ENCODE measurements around the gene BHLHA15. TPM values are rescaled to one million over a fixed set of nuclear protein-coding genes. Genes with fewer than 3 reads are reported as not detected.

The BHLHA15 gene
- polyA plus RNA-seq, 1 donor (not counting 4 experiments of a cell fraction or from before 2014, with no cell fraction given): not detected

- Histone ChIP-seq H3K4me1 (ENCODE audit: control insufficient read depth, extremely low read depth, insufficient read depth, low read length) (no peaks in the 10 kb centered on the region), H4K20me1 (ENCODE audit: control insufficient read depth, extremely low read depth, insufficient read depth, low read length) (no peaks in the 10 kb centered on the region), H3K9ac (ENCODE audit: control insufficient read depth, extremely low read depth, insufficient read depth, low read length) (no peak overlapping the region), H3K4me3 (ENCODE audit: control insufficient read depth in 2 of 3, extremely low read depth in 1 of 3, insufficient read depth in 2 of 3, low read depth in 1 of 3, low read length in 3 of 3) (no peak overlapping the region), H3K9me1 (ENCODE audit: control insufficient read depth, extremely low read depth, insufficient read depth, low read length) (no peaks in the 10 kb centered on the region), H3K79me2 (ENCODE audit: control insufficient read depth, insufficient read depth, low read length) (no peaks in the 10 kb centered on the region), H3K27ac (ENCODE audit: control insufficient read depth, insufficient read depth, low read length) (no peak overlapping the region), H3K9me3 (ENCODE audit: control insufficient read depth, low read depth, low read length) (no peaks in the 10 kb centered on the region), H2AFZ (ENCODE audit: control insufficient read depth, low read length) (no peak overlapping the region), H3K27me3 (ENCODE audit: control insufficient read depth, extremely low read depth, insufficient read depth, low read length) (no peaks in the 10 kb centered on the region), H3K4me2 (ENCODE audit: control insufficient read depth, extremely low read depth, insufficient read depth, low read depth, low read length) (no peak overlapping the region), H3K36me3 (ENCODE audit: control insufficient read depth in 2 of 2, extremely low read depth in 1 of 2, insufficient read depth in 2 of 2, low read length in 2 of 2) (peaks cover 0 to 3% of the 10 kb centered on the region in 2 experiments)
- dilution Hi-C loops (cut with MboI; ENCODE audit: extremely low pct_ligation_motif_present, low sequenced_read_pairs): no loop called here
- FAIRE-seq: no peak
- TF ChIP-seq CTCF (optimal IDR thresholded peaks at IDR 0.05 in 1 of 3, IDR thresholded peaks at IDR 0.05 in 1 of 3, conservative IDR thresholded peaks at IDR 0.05 in 1 of 3; ENCODE audit: extremely low read depth in 1 of 3, insufficient read depth in 2 of 3, low read length in 3 of 3) (no peak), EZH2 (IDR thresholded peaks at IDR 0.05; ENCODE audit: low read length) (no peak)
- no peak for DNase-seq (ENCODE audit: low read depth, low spot score)
Measured at GRCh38 chr7:98224701-98225181, 13.5 kb downstream of the BHLHA15 start.

- no peak for TF ChIP-seq CTCF (optimal IDR thresholded peaks at IDR 0.05 in 1 of 3, IDR thresholded peaks at IDR 0.05 in 1 of 3, conservative IDR thresholded peaks at IDR 0.05 in 1 of 3; ENCODE audit: extremely low read depth in 1 of 3, insufficient read depth in 2 of 3, low read length in 3 of 3)
- Histone ChIP-seq H3K27me3 (ENCODE audit: control insufficient read depth, extremely low read depth, insufficient read depth, low read length) (no peaks in the 10 kb centered on the region), H2AFZ (ENCODE audit: control insufficient read depth, low read length) (no peak overlapping the region), H3K9me1 (ENCODE audit: control insufficient read depth, extremely low read depth, insufficient read depth, low read length) (no peaks in the 10 kb centered on the region), H3K4me3 (ENCODE audit: control insufficient read depth in 2 of 3, extremely low read depth in 1 of 3, insufficient read depth in 2 of 3, low read depth in 1 of 3, low read length in 3 of 3) (no peak overlapping the region), H4K20me1 (ENCODE audit: control insufficient read depth, extremely low read depth, insufficient read depth, low read length) (no peaks in the 10 kb centered on the region), H3K79me2 (ENCODE audit: control insufficient read depth, insufficient read depth, low read length) (no peaks in the 10 kb centered on the region), H3K36me3 (ENCODE audit: control insufficient read depth in 2 of 2, extremely low read depth in 1 of 2, insufficient read depth in 2 of 2, low read length in 2 of 2) (peaks cover 0 to 3% of the 10 kb centered on the region in 2 experiments), H3K9me3 (ENCODE audit: control insufficient read depth, low read depth, low read length) (no peaks in the 10 kb centered on the region), H3K4me2 (ENCODE audit: control insufficient read depth, extremely low read depth, insufficient read depth, low read depth, low read length) (no peak overlapping the region), H3K27ac (ENCODE audit: control insufficient read depth, insufficient read depth, low read length) (no peak overlapping the region), H3K4me1 (ENCODE audit: control insufficient read depth, extremely low read depth, insufficient read depth, low read length) (no peaks in the 10 kb centered on the region), H3K9ac (ENCODE audit: control insufficient read depth, extremely low read depth, insufficient read depth, low read length) (no peak overlapping the region)
- dilution Hi-C loops (cut with MboI; ENCODE audit: extremely low pct_ligation_motif_present, low sequenced_read_pairs): no loop called here
- FAIRE-seq (no peak), DNase-seq (ENCODE audit: low read depth, low spot score) (no peak)
Measured at GRCh38 chr7:98225913-98226614, 14.8 kb downstream of the BHLHA15 start.
